ENCODE results near the gene RASAL3. TPM values are rescaled to one million over a fixed set of nuclear protein-coding genes. Genes with fewer than 3 reads are reported as not detected.

The RASAL3 gene
- total and polyA plus RNA-seq, 2 of the 8 experiments (the other 6 are each of a cell fraction or from before 2014, with no cell fraction given): 0.19 to 0.63 TPM

GRCh38 chr19:15417699-15418098 lies 46.6 kb downstream of the RASAL3 start:
- peaks cover 44 to 59% of the 10 kb centered on the region in 2 experiments for H3K79me2 ChIP-seq (ENCODE audit: control insufficient read depth in 1 of 2, insufficient read depth in 2 of 2, low read length in 2 of 2)
- FAIRE-seq (no peak), DNase-seq (ENCODE audit: low read depth in 1 of 2, low spot score in 2 of 2) (no peak)
- peaks cover 0 to 10% (median 5%) of the 10 kb centered on the region in 4 experiments; a peak in 4 of 8 replicates for H3K36me3 ChIP-seq (ENCODE audit: control insufficient read depth in 2 of 4, insufficient read depth in 4 of 4, low read length in 3 of 4)
- H2BK120ac ChIP-seq (replicated peaks; ENCODE audit: low read depth, low read length): no peak overlapping the region
- H4K91ac ChIP-seq (replicated peaks; ENCODE audit: insufficient read length, low read length): no peak overlapping the region
- H2BK20ac ChIP-seq (ENCODE audit: low read length): no peak overlapping the region
- peaks cover 10 to 13% of the 10 kb centered on the region in 2 experiments for H4K20me1 ChIP-seq (replicated peaks in 1 of 2; ENCODE audit: control insufficient read depth in 1 of 2, insufficient read depth in 2 of 2, low read length in 2 of 2)
- no peak overlapping the region for H2AFZ ChIP-seq (ENCODE audit: low read length)
- no peak overlapping the region for H4K5ac ChIP-seq (ENCODE audit: insufficient read length, low read depth, low read length)
- ChIA-PET POLR2A (ENCODE audit: partially characterized antibody) (interaction anchor here (0.6 to 6.1 kb wide), 19 partner anchors 12 to 291 kb away, joined by 3 to 71 read pairs (median 6); partner anchors contain the start of genes AKAP8 and WIZ), CTCF (ENCODE audit: partially characterized antibody) (interaction anchor here (1.0 to 5.1 kb wide), 3 partner anchors 18 to 108 kb away, joined by 3 to 48 read pairs (median 3); no protein-coding TSS in a partner anchor)
- no peak overlapping the region for H2BK5ac ChIP-seq (ENCODE audit: low read depth, low read length)
- H3K27me3 ChIP-seq (replicated peaks in 1 of 4; ENCODE audit: control insufficient read depth in 3 of 4, extremely low read depth in 1 of 4, insufficient read depth in 3 of 4, low read length in 3 of 4): no peaks in the 10 kb centered on the region
- H3K27ac ChIP-seq (ENCODE audit: low read depth, low read length): no peak overlapping the region
- H3K4me2 ChIP-seq (ENCODE audit: insufficient read depth in 1 of 2, low read depth in 2 of 2, low read length in 2 of 2): peak overlapping the region; percentile 76 to 97
- peak overlapping the region; percentile 78 to 99 (median 90) for H3K9ac ChIP-seq (replicated peaks in 1 of 4; ENCODE audit: extremely low read depth in 1 of 4, low read depth in 3 of 4, low read length in 3 of 4)
- TF ChIP-seq GTF2F1 (IDR thresholded peaks at IDR 0.05; ENCODE audit: borderline replicate concordance, low read depth, low read length): no peak
- no peak for TF ChIP-seq TCF12 (IDR thresholded peaks at IDR 0.05; ENCODE audit: low read depth, low read length)
- no peak for TF ChIP-seq EZH2 (IDR thresholded peaks at IDR 0.05; ENCODE audit: low read depth, low read length, severe bottlenecking)
- TF ChIP-seq SP1 (IDR thresholded peaks at IDR 0.05; ENCODE audit: low read depth, low read length): no peak
- no peak for TF ChIP-seq SRF (IDR thresholded peaks at IDR 0.05; ENCODE audit: low read depth, low read length)
- no peak for TF ChIP-seq ATF2 (IDR thresholded peaks at IDR 0.05; ENCODE audit: low read length)
- TF ChIP-seq POLR2A (IDR thresholded peaks at IDR 0.05; ENCODE audit: control extremely low read depth in 1 of 2, low read depth in 2 of 2, low read length in 2 of 2): peak in 1 of 2 experiments; percentile 6; a peak in 1 of 3 replicates
- TF ChIP-seq POLR2AphosphoS5 (IDR thresholded peaks at IDR 0.05; ENCODE audit: low read depth, low read length): peak; percentile 33; the same call in 1 of the 2 replicates
- H3K23ac ChIP-seq (ENCODE audit: insufficient read length): no peak overlapping the region
- H3K4me3 ChIP-seq (ENCODE audit: extremely low read depth in 1 of 4, insufficient read depth in 2 of 4, low read depth in 3 of 4, low read length in 4 of 4): peak overlapping the region; percentile 85 to 98 (median 96)
- H2AK5ac ChIP-seq (ENCODE audit: low read depth, low read length): no peak overlapping the region
- H3K56ac ChIP-seq (replicated peaks; ENCODE audit: insufficient read length, low read depth, low read length): no peak overlapping the region
- peaks cover 0 to 4% (median 3%) of the 10 kb centered on the region in 4 experiments; a peak in 5 of 7 replicates for H3K4me1 ChIP-seq (replicated peaks in 1 of 4; ENCODE audit: control insufficient read depth in 3 of 4, insufficient read depth in 4 of 4, low read length in 3 of 4)
- H3K23me2 ChIP-seq (ENCODE audit: low read depth, low read length): peaks cover 4% of the 10 kb centered on the region; the same call in 1 of the 2 replicates
- no peaks in the 10 kb centered on the region for H3K9me3 ChIP-seq (ENCODE audit: insufficient read depth in 2 of 2, low read depth in 1 of 2, low read length in 1 of 2)
- WGBS, 2 experiments (ENCODE audit: extremely low coverage in 1 of 2, insufficient coverage in 1 of 2, insufficient read length in 1 of 2, insufficient replicate concordance in 2 of 2, low coverage in 1 of 2, low lambda C conversion rate in 2 of 2, missing lambda C conversion rate in 1 of 2): 53% methylated on average over 9 of the region's 9 CpGs; no CpG with 5 or more reads in 1 of the 2 experiments
- H3K4ac ChIP-seq (replicated peaks; ENCODE audit: insufficient read length, low read depth, low read length): no peak overlapping the region
- no peak overlapping the region for H4K8ac ChIP-seq (ENCODE audit: extremely low read depth, insufficient read depth, low read length)
- H3K79me1 ChIP-seq (ENCODE audit: low read depth, low read length): peaks cover 5% of the 10 kb centered on the region
- H2BK15ac ChIP-seq (ENCODE audit: low read length): no peak overlapping the region
- H3K14ac ChIP-seq (ENCODE audit: insufficient read length): no peak overlapping the region
- H2BK12ac ChIP-seq (ENCODE audit: low read depth, low read length): no peak overlapping the region
- no peak overlapping the region for H3K18ac ChIP-seq (ENCODE audit: extremely low read depth, low read length)

Measured in H1 (cell line).